ENCODE measurements around the gene CARD6. TPM values are rescaled to one million over a fixed set of nuclear protein-coding genes. Genes with fewer than 3 reads are reported as not detected.
A peak's percentile ranks its signal among the peaks of the same experiment; 100 is the strongest.
"Not testable (repeated sequence)": the region's sequence is repeated elsewhere in the genome, so short reads cannot be mapped to it uniquely, and the experiment has no call there.

Gene CARD6, protein sequence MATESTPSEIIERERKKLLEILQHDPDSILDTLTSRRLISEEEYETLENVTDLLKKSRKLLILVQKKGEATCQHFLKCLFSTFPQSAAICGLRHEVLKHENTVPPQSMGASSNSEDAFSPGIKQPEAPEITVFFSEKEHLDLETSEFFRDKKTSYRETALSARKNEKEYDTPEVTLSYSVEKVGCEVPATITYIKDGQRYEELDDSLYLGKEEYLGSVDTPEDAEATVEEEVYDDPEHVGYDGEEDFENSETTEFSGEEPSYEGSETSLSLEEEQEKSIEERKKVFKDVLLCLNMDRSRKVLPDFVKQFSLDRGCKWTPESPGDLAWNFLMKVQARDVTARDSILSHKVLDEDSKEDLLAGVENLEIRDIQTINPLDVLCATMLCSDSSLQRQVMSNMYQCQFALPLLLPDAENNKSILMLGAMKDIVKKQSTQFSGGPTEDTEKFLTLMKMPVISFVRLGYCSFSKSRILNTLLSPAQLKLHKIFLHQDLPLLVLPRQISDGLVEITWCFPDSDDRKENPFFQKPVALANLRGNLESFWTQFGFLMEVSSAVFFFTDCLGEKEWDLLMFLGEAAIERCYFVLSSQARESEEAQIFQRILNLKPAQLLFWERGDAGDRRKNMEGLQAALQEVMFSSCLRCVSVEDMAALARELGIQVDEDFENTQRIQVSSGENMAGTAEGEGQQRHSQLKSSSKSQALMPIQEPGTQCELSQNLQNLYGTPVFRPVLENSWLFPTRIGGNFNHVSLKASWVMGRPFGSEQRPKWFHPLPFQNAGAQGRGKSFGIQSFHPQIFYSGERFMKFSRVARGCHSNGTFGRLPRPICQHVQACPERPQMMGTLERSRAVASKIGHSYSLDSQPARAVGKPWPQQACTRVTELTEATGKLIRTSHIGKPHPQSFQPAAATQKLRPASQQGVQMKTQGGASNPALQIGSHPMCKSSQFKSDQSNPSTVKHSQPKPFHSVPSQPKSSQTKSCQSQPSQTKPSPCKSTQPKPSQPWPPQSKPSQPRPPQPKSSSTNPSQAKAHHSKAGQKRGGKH
- total RNA-seq, result 6.1 and 7.8 TPM in 2 replicates

DNA sequence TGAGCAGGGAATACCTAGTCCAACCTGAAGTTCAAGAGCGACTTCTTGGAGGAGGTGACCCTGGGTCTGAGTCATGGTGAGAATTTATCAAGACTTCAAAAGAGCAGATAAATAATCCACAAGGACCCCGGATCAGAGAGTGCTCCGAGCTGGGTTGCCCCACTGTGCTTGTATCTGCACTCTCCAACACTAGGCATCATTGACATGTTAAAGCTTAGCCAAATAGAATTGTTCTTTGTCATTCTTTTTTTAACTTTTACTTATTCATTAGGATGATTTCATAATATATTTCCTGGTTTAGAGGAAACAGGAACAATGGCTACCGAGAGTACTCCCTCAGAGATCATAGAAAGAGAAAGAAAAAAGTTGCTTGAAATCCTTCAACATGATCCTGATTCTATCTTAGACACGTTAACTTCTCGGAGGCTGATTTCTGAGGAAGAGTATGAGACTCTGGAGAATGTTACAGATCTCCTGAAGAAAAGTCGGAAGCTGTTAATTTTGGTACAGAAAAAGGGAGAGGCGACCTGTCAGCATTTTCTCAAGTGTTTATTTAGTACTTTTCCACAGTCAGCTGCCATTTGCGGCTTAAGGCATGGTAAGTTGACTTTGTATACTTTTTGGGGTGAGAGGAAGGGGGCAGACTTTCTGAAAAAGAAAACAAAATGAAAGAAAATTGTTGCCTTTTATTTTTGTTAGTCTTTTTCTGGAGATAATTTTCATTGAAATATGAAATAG lies at the start of gene CARD6:
TSS of gene CARD6 (plus strand) at position 300 of the 738 bp plus-strand sequence. CDS start at position 316, 16 bp downstream.
- peak within 1 kb of the TSS; percentile 46 for H3K4me3 ChIP-seq (ENCODE audit: low read depth, low read length)
- TF ChIP-seq, protein P1, sequence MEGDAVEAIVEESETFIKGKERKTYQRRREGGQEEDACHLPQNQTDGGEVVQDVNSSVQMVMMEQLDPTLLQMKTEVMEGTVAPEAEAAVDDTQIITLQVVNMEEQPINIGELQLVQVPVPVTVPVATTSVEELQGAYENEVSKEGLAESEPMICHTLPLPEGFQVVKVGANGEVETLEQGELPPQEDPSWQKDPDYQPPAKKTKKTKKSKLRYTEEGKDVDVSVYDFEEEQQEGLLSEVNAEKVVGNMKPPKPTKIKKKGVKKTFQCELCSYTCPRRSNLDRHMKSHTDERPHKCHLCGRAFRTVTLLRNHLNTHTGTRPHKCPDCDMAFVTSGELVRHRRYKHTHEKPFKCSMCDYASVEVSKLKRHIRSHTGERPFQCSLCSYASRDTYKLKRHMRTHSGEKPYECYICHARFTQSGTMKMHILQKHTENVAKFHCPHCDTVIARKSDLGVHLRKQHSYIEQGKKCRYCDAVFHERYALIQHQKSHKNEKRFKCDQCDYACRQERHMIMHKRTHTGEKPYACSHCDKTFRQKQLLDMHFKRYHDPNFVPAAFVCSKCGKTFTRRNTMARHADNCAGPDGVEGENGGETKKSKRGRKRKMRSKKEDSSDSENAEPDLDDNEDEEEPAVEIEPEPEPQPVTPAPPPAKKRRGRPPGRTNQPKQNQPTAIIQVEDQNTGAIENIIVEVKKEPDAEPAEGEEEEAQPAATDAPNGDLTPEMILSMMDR (IDR thresholded peaks at IDR 0.05; ENCODE audit: insufficient read depth, low read length, severe bottlenecking), result no peak
- DNase-seq (ENCODE audit: low read depth) (peak; percentile 77), FAIRE-seq (no peak)
- no peaks in the 10 kb centered on the region for H3K27me3 ChIP-seq (ENCODE audit: control insufficient read depth, insufficient read depth, low read length)
- peaks cover 1% of the 10 kb centered on the region for H3K36me3 ChIP-seq (ENCODE audit: control insufficient read depth, insufficient read depth, low read length)

DNA sequence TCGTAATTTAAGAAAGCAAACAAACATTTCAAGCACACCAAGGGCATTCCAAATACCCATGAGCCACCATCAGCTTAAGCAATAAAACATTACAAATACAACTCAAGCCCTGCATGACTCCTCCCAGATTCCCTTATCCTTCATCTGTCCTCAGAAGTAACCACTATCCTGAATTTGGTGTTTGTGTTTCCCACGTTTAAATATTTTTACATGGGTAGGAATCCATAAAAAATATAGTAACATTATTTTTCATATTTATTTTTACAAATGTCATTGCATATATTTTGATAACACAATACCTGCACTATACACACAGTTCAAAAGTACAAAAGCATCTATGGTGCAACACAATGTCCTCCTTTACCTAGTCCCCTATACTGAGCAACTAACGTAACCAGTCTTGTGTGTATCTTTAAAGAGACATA lies 49.4 kb upstream of the CARD6 start:
- Histone ChIP-seq H3K4me3 (ENCODE audit: low read depth, low read length) (no peak overlapping the region), H3K36me3 (ENCODE audit: control insufficient read depth, insufficient read depth, low read length) (no peaks in the 10 kb centered on the region), H3K27me3 (ENCODE audit: control insufficient read depth, insufficient read depth, low read length) (no peaks in the 10 kb centered on the region)
- peak; percentile 24 for DNase-seq (ENCODE audit: low read depth)
- TF ChIP-seq, protein P1 (IDR thresholded peaks at IDR 0.05; ENCODE audit: insufficient read depth, low read length, severe bottlenecking), result no peak
- FAIRE-seq, result no peak

DNA sequence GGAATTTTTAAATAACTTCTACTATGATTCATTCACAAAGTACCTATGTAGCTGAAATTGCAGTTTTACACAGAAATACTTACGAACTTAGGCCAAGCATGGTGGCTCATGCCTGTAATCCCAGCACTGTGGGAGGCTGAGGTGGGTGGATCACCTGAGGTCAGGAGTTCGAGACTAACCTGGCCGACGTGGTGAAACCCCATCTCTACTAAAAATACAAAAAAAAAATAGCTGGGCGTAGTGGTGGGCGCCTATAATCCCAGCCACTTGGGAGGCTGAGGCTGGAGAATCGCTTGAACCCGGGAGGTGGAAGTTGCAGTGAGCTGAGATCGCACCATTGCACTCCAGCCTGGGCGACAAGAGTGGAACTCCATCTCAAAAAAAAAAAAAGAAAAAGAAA lies 48.5 kb upstream of the CARD6 start:
- H3K27me3 ChIP-seq (ENCODE audit: control insufficient read depth, insufficient read depth, low read length); FAIRE-seq; H3K4me3 ChIP-seq (ENCODE audit: low read depth, low read length); H3K36me3 ChIP-seq (ENCODE audit: control insufficient read depth, insufficient read depth, low read length); DNase-seq (ENCODE audit: low read depth): not testable (repeated sequence)

DNA sequence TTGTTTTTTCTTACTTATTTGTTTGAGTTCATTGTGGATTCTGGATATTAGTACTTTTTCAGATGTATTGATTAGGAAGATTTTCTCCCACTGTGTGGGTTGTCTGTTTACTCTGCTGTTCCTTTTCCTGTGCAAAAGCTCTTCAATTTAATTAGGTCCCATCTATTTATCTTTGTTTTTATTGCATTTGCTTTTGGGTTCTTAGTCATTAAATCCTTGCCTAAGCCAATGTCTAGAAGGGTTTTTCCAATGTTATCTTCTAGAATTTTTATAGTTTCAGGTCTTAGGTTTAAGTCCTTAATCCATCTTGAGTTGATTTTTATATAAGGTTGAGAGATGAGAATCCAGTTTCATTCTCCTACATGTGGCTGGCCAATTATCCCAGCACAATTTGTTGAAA lies 46.8 kb upstream of the CARD6 start:
- FAIRE-seq; H3K4me3 ChIP-seq (ENCODE audit: low read depth, low read length); H3K36me3 ChIP-seq (ENCODE audit: control insufficient read depth, insufficient read depth, low read length); DNase-seq (ENCODE audit: low read depth); H3K27me3 ChIP-seq (ENCODE audit: control insufficient read depth, insufficient read depth, low read length): not testable (repeated sequence)

DNA sequence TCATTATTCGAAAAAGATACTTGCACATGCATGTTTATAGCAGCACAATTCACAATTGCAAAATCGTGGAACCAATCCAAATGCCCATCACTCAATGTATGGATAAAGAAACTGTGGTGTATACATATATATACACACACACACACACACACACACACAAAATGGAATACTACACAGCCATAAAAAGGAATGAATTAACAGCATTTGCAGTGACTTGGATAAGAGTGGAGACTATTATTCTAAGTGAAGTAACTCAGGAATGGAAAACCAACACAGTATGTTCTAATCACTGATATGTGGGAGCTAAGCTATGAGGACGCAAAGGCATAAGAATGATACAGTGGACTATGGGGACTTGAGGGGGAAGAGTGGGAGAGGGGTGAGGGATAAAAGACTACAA lies 46.3 kb upstream of the CARD6 start:
- not testable (repeated sequence) for H3K4me3 ChIP-seq (ENCODE audit: low read depth, low read length); FAIRE-seq; DNase-seq (ENCODE audit: low read depth); H3K36me3 ChIP-seq (ENCODE audit: control insufficient read depth, insufficient read depth, low read length); H3K27me3 ChIP-seq (ENCODE audit: control insufficient read depth, insufficient read depth, low read length)

DNA sequence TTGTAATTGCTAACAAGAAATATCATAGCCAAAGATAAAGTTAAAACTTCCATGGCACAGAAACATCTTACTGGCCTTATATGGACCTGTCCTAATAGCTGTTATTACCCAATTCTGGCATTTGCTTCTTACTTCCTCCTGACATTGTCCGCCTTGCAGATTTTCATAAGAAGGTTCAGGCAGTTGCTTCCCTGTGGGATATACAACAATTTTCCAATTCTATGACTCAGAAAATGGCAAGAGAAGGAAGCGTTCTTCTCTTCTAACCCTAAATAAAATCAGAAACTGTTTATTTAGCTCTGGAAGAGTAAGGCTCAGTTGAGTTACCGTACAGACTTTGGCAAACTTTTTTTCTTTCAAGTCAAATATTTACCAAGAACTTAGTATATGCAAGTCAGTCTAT lies 44.7 kb upstream of the CARD6 start:
- TF ChIP-seq, protein P1 (IDR thresholded peaks at IDR 0.05; ENCODE audit: insufficient read depth, low read length, severe bottlenecking), result no peak
- H3K4me3 ChIP-seq (ENCODE audit: low read depth, low read length), result peak overlapping the region; percentile 2
- FAIRE-seq (no peak), DNase-seq (ENCODE audit: low read depth) (peak; percentile 54)
- no peaks in the 10 kb centered on the region for H3K36me3 ChIP-seq (ENCODE audit: control insufficient read depth, insufficient read depth, low read length)
- no peaks in the 10 kb centered on the region for H3K27me3 ChIP-seq (ENCODE audit: control insufficient read depth, insufficient read depth, low read length)
